Right ventricle myocardium superior (tissue), 1 donor: ENCODE measurements around the gene CHCT1. TPM values are rescaled to one million over a fixed set of nuclear protein-coding genes. Genes with fewer than 3 reads are reported as not detected.
"Not testable (repeated sequence)": the region's sequence is repeated elsewhere in the genome, so short reads cannot be mapped to it uniquely, and the experiment has no call there.

ENCODE experiments used
- ATAC-seq: fragments of 200-7000 bp; cut with Tn5 transposase; one replicate; pipeline ENCODE4 v1.9.1; 2020; ENCODE audit warnings: mild to moderate bottlenecking; ENCODE audit not compliant: poor library complexity
- DNase-seq: peaks from one replicate; pipeline ENCODE4 v3.0.0-alpha.2; 2020
- intact Hi-C: fragments of 100-400 bp; cut with DNase I; formaldehyde crosslinking; loops from one replicate; pipeline ENCODE4 v1.11.2; 2022
- long read RNA-seq: library from polyadenylated mRNA; unstranded; transcript quantifications from one replicate; pipeline ENCODE4 v2.0.0, GENCODE V29; 2021
- total RNA-seq: library from RNA; stranded (reverse); fragmentation: NEBNext Ultra II Directional; extraction: Animal tissue kit (Norgen Biotek cat#: 25700); gene quantifications from one replicate; pipeline ENCODE4 v1.2.1, GENCODE V29; 2021
- donor health status: DM: no; HTN: yes; CAD: no; lungs with severe emphysema.

The CHCT1 gene
- not detected for total RNA-seq
- long read RNA-seq, result 0 reads

DNA sequence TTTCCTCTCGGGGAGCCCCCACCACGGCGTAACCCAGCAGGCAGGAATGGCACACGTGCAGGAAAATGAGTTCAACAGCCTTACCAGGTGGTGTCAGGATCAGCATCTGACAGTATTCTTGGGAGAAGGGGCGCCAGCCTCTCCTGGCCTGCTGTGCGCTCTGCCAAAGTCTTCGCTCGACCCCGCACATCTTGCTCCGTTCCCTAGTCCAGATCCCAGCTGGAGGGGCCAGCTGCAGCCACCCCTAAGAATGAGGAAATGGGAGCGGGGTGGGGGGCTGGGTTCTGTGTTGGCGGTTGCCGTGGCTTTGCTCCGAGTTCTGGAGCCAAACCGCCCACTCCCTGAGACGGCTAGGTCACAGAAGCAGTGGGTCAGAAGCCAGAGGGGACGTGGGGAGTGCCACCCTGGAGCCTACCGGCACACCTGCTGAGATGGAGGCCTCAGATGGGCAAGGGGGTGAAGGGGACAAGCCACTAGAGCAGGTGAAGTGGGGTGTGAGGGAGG, at the start of gene CHCT1:
Gene CHCT1 (plus strand): TSS at position 328 of the 504 bp plus-strand sequence. CDS start 104 bp downstream, at position 432.
- intact Hi-C loops, result no loop called here
- ATAC-seq (no peak), DNase-seq (peak; percentile 47)

- no peak for ATAC-seq
- intact Hi-C loops, result no loop called here
- DNase-seq, result no peak
Observed at GRCh38 chr17:60372790-60373483, 49.4 kb upstream of the CHCT1 start.

GRCh38 chr17:60378187-60378586, 44.1 kb upstream of the CHCT1 start:
- DNase-seq, ATAC-seq, intact Hi-C loops: not testable (repeated sequence)

DNA sequence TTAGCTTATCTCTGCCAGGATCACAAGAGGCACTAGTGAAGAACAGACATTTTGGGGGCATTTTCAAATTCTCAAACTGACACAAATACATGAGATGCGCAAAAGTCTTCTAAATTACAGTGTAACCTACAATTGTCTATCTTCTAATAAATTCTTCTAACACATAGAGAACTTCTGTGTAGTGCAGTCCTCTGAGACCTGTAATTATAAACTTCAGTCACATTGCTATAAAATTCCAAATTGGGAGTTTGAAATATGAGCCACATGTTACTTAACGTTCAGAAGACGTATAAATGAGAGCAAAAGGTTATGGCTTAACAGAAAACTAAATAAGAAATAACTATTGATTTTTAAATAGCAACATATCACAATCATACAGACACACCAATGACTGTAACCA, 42.8 kb upstream of the CHCT1 start:
- ATAC-seq, intact Hi-C loops, DNase-seq: not testable (repeated sequence)

DNA sequence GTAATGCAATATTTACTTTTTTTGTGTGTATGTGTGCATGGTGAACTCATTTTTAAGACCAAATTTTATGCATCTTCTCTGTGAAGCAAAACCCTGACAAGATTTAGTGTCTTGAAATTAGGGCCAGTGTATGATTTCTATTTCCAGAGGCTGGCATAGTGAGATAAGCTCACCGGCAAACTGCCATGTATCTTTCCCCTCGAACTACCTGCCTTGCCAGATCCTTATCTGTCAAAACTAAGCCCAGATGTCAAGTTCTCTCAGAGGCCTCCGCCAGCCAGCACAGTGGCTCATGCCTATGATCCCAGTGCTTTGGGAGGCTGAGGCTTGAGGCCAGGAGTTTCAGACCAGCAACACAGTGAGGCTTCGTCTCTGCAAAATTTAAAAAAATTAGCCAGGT, 40.3 kb upstream of the CHCT1 start:
- DNase-seq (no peak), ATAC-seq (no peak)
- intact Hi-C loops, result no loop called here

GRCh38 chr17:60383379-60383778, 38.9 kb upstream of the CHCT1 start:
- no peak for ATAC-seq
- DNase-seq, result no peak
- intact Hi-C loops, result no loop called here

GRCh38 chr17:60384921-60385320, 37.4 kb upstream of the CHCT1 start:
- ATAC-seq, intact Hi-C loops, DNase-seq: not testable (repeated sequence)

DNA sequence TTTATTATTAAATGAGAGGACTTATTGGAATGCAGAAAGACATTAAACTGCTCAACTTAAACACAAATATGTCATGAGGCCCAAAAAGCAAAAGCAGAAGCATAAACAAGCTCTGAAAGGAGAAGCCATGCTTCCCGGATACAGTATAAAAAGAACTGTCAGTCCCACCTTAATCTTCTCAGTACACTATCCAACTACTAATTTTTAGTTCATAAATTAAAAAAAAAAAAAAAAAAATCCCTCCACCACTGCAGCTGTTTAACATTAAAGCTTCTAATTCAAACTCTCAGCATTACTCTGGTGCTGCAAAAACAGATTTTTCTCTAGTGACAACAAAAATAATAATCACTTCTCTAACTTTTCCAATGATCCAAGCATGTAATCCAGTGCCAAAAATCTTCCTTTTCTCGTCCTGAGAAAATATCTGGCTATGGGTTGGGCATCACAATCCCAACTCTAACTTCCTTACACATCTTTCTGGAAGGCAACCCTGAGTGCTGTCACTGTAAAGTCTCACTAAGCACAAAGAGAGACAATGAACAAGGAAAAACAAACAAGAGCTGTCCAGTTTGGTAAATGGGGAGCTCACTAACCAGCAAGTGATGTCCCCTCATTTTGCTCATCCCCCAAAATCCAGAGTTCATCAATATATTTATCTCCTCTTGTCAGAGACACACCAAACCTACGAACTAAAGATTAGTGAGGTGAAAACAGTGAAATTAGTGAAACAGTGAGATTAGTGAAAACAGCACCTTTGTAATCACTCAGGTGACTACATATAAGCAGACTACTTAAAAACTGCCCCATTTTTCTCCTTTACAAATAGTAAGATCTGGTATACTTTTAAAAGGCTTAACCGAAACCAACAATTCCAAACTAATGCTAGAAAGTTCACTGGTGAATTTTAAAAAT, 35.9 kb upstream of the CHCT1 start:
- ATAC-seq (no peak), DNase-seq (no peak)
- intact Hi-C loops, result no loop called here

DNA sequence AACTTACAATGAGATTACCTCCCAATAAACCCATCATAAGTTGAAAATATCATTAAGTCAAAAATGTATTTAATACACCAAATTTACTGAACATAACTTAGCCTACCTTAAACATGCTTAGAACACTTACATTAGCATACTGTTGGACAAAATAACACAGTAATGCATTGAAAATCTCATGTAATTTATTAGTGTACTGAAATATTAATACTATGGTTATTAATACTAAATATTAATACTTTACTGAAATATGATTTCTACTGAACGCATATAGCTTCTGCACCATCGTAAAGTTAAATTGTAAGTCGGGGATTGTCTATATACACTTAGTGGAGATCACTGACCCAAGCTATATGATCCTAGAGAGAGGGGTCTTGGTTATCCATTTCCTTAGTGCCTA, 34.6 kb upstream of the CHCT1 start:
- ATAC-seq (no peak), DNase-seq (no peak)
- intact Hi-C loops, result no loop called here

DNA sequence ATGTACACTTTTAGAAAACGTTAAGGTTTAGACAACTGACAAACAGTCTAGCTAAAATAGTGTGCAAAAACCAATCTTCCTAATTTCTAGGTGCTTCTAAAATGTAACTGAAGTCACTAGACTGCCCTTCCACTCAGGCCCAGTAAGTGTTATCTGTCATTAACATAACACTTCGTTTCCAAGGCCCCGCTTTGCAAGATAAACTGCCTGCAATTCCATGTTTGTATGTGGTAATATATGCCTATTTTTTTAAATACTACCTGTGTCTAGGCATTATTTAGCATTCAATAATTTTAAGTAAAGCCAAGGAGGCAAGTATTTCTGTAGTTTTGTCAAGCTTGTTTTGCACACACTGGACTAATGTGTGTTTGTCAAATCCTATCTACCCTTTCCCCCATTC, 33.5 kb upstream of the CHCT1 start:
- DNase-seq (no peak), ATAC-seq (no peak)
- intact Hi-C loops, result no loop called here

GRCh38 chr17:60390186-60390585, 32.1 kb upstream of the CHCT1 start:
- no peak for ATAC-seq
- intact Hi-C loops, result no loop called here
- no peak for DNase-seq

DNA sequence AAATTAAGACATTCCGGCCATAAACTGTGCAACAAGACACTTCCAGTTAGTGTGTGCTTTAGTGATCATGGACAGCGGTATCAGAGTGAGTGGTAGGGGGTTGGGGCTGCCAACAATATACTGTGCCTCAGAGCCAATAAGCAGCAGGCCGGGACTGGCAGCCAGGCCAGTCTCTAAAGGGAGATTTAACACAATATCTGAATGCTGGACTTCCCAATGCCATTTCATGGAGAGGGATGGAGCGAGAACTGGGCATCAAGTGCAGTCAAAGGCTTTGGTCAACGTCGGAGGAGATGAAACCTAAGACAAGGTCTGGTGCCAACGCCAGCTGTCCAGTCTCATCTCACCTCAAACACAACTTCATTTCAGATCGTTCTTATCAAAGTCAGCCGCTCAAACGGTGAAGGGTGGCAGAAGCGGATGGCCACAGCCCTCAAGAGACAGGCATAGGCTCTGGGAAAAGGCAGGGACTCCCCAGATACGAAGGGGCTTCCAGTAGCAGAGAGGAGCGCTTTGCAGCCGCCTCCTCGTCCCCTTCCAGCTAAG, 31.3 kb upstream of the CHCT1 start:
- DNase-seq (no peak), ATAC-seq (no peak)
- intact Hi-C loops, result no loop called here

GRCh38 chr17:60391471-60392041, 30.7 kb upstream of the CHCT1 start:
- no peak for DNase-seq
- peak; percentile 63 for ATAC-seq
- intact Hi-C loops, result no loop called here

DNA sequence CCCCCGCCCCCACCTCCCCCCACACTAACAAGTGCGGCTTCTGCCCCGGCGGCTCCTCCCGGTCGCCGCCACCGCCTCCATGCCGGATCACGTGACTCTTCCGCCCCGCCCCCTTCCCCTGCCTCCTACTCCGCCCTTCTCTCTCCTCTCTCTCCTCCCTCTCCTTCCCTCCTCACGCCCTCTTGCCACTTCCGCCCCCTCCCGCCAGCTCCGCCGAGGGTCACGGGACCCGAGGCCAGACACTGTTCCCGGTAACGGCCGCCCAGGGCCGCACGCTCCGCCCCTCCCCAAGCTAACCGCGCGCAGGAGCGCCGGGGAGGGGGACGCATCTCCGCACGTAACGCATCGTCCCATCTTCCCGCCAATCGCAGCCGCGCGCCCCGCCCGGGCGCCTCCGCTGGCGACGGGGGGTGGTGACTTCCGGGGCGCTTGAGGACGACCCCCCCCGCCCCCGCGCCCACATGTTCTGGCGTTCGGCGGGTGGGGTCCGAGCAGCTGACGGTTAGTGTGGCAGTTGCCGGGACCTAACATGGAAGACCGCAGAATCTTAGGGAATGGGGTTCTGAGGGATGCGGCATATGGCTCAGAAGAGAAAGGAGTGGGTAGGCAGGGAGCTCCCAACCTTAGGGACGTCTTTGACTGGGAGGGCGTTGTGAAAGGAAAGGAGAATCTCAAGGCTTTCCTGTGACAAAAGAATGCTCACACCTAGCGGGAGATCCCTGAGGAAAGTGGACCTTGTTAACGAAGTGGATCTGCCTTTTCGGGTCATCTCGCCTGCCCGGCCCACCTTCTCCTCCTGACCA, 30.0 kb upstream of the CHCT1 start, which contains the start of gene USP32:
Gene USP32 (minus strand): TSS at position 92 of the 803 bp plus-strand sequence. CDS start 194 bp downstream, outside the sequence.
- DNase-seq (peak; percentile 99), ATAC-seq (peak; percentile 96)
- intact Hi-C loops, result no loop called here

DNA sequence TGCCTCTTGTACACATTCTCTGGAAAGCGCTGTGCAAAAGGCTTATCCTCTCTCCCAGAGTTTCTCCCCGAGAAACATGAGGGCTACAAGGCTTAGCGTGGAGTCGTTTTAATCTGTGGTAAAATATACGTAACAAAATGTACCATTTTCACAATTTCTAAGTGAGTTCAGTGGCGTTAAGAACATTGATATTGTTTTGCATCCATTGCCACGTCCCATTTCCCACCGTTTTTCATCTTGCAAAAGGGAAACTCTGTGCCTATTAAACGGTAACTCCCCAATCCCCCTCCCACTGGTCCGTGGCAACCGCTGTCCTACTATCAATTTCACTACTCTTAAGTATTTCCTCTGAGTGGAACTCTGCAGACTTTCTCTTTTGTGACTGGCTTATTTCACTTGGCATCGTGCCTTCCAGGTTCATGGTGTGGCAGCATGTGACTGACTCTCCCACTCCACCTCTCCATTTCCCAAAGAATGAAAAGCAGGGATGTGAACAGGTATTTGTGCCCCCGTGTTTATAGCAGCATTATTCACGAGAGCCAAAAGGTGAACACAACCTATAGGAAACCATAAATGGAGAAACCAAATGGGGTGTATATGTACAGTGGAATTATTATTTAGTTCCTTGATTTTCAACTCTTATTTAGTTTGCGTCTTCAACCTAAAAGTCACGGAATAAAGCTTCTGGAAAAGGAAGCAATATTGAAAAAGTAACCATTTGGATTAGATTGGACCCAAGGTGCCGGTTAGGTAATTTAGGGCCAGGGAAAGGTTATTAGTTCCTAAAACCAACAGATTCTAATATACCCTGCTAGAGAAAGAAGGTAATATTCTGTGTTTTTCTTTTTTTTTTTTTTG, 29.2 kb upstream of the CHCT1 start:
- intact Hi-C loops, result no loop called here
- no peak for ATAC-seq
- DNase-seq, result no peak

- ATAC-seq, result no peak
- DNase-seq, result no peak
- intact Hi-C loops, result no loop called here
Observed at GRCh38 chr17:60393840-60394723, 28.2 kb upstream of the CHCT1 start.
